Epithelial cell of esophagus (primary cell): Measurements from ENCODE around the gene IREB2.

Experiments used
- DNase-seq: peaks from one replicate; pipeline ENCODE4 v3.0.0; 2010; ENCODE audit warnings: low read depth
- H3K4me3 ChIP-seq: 2 replicates; pipeline ENCODE4 v1.5.1; 2011; ENCODE audit warnings: mild to moderate bottlenecking, low read length, control low read depth
- TF ChIP-seq, protein P1 (sequence below): IDR thresholded peaks from 2 replicates; pipeline ENCODE4 v1.5.1; 2011; ENCODE audit warnings: low read depth, mild to moderate bottlenecking, low read length, control low read depth, inconsistent platforms; ENCODE audit not compliant: insufficient read depth; ENCODE audit errors: missing control alignments

IREB2 gene, protein sequence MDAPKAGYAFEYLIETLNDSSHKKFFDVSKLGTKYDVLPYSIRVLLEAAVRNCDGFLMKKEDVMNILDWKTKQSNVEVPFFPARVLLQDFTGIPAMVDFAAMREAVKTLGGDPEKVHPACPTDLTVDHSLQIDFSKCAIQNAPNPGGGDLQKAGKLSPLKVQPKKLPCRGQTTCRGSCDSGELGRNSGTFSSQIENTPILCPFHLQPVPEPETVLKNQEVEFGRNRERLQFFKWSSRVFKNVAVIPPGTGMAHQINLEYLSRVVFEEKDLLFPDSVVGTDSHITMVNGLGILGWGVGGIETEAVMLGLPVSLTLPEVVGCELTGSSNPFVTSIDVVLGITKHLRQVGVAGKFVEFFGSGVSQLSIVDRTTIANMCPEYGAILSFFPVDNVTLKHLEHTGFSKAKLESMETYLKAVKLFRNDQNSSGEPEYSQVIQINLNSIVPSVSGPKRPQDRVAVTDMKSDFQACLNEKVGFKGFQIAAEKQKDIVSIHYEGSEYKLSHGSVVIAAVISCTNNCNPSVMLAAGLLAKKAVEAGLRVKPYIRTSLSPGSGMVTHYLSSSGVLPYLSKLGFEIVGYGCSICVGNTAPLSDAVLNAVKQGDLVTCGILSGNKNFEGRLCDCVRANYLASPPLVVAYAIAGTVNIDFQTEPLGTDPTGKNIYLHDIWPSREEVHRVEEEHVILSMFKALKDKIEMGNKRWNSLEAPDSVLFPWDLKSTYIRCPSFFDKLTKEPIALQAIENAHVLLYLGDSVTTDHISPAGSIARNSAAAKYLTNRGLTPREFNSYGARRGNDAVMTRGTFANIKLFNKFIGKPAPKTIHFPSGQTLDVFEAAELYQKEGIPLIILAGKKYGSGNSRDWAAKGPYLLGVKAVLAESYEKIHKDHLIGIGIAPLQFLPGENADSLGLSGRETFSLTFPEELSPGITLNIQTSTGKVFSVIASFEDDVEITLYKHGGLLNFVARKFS

DNA sequence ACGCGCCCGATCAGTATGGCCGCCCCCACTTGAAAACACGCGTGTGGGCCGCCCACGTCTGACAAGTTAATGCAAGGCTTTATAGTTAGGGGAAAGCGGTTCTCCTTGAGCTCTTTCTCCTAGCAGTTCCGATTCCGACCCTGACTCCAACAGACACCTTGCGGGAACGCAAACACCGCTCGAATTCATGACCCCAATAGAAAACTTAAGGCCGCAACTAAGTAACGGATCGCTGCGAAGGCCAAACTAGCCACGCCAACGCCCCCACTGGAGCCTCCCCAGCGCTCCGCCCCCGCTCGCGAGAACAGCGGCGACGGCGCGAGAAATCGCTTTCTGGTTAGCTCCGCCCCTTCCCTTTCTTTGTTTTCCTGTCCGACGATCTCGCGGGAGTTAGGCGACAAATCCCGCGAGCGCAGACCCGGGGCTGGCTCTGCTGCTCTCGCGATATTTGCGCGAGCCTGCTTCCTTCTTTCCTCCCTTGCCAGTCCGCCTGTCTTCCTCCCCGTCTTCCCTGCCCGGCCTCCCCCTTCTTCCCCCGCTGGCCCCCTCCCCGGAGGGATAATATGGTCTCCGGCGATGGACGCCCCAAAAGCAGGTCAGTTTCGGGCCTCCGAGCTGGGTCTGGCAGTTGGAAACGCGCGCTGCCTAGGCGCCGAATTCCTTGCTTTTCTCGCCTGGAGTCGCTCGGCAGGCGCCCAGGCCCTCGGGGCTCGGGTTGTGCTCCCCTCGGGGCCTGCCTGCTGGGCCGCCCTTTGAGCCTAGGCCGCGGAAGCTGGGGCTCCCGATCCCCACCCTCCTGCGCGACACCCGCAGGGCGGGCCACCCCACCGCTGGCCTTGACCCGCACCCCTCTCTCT, at the start of gene IREB2:
Gene IREB2, plus strand, starts transcription at position 455 of the 857 bp plus-strand sequence. Its CDS starts 122 bp downstream, at position 577.
- DNase-seq = peak; percentile 97
- TF ChIP-seq, protein P1, sequence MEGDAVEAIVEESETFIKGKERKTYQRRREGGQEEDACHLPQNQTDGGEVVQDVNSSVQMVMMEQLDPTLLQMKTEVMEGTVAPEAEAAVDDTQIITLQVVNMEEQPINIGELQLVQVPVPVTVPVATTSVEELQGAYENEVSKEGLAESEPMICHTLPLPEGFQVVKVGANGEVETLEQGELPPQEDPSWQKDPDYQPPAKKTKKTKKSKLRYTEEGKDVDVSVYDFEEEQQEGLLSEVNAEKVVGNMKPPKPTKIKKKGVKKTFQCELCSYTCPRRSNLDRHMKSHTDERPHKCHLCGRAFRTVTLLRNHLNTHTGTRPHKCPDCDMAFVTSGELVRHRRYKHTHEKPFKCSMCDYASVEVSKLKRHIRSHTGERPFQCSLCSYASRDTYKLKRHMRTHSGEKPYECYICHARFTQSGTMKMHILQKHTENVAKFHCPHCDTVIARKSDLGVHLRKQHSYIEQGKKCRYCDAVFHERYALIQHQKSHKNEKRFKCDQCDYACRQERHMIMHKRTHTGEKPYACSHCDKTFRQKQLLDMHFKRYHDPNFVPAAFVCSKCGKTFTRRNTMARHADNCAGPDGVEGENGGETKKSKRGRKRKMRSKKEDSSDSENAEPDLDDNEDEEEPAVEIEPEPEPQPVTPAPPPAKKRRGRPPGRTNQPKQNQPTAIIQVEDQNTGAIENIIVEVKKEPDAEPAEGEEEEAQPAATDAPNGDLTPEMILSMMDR = no peak
- H3K4me3 ChIP-seq = peak within 1 kb of the TSS; percentile 97

GRCh38 chr15:78388865-78389264, 49.2 kb upstream of the IREB2 start:
- no peak overlapping the region for H3K4me3 ChIP-seq
- DNase-seq = no peak
- TF ChIP-seq, protein P1 = no peak

- no peak for DNase-seq
- no peak overlapping the region for H3K4me3 ChIP-seq
- TF ChIP-seq, protein P1 = no peak
These were observed 48.7 kb upstream of the IREB2 start for GRCh38 chr15:78389322-78389721.

GRCh38 chr15:78389738-78390137, 48.3 kb upstream of the IREB2 start:
- H3K4me3 ChIP-seq = no peak overlapping the region
- DNase-seq = peak; percentile 32
- TF ChIP-seq, protein P1 = no peak

GRCh38 chr15:78390242-78390641, 47.8 kb upstream of the IREB2 start:
- no peak for DNase-seq
- TF ChIP-seq, protein P1 = no peak
- H3K4me3 ChIP-seq = no peak overlapping the region

DNA sequence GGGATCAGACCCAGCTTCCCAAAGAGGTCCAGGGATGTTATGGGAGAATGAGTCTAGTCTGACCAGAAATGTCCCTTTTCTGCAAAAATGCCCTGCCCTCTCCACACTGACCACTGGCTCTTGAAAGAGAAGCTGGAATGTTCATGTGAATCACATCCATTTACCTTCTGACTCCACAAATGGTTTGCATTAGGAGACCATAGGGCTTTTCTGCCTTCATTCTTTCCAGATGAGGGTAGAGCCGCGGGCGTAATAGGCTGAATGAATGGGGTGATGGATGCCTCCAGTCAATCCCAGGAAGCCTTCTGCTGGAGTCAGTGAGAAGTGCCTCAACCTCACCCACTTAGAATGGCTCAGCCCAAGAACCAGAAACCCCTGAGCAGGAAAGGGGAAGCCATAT, 47.2 kb upstream of the IREB2 start:
- H3K4me3 ChIP-seq = no peak overlapping the region
- DNase-seq = no peak
- TF ChIP-seq, protein P1 = no peak
